ENCODE results near the gene OR2W1.

OR2W1 gene

GRCh38 chr6:29045075-29045474, at the start of gene OR2W1:
Gene OR2W1, minus strand, starts transcription at chr6:29045175. Its CDS starts 0 bp downstream, at chr6:29045175.
- no peak for ATAC-seq
- no peak for TF ChIP-seq SNAI2 (CRISPR knock-in tag; IDR thresholded peaks at IDR 0.05)
- no peak for TF ChIP-seq TCF4 (CRISPR knock-in tag; IDR thresholded peaks at IDR 0.05; ENCODE audit: borderline replicate concordance)
- no peak for TF ChIP-seq RARB (CRISPR knock-in tag; IDR thresholded peaks at IDR 0.05)
- TF ChIP-seq ESRRG (CRISPR knock-in tag; IDR thresholded peaks at IDR 0.05) = no peak
- TF ChIP-seq ZNF8 (CRISPR knock-in tag; IDR thresholded peaks at IDR 0.05) = no peak
- TF ChIP-seq TOX (CRISPR knock-in tag; IDR thresholded peaks at IDR 0.05; ENCODE audit: borderline replicate concordance) = no peak
- no peak for TF ChIP-seq TSHZ2 (CRISPR knock-in tag; IDR thresholded peaks at IDR 0.05)
- no peak for TF ChIP-seq ISL1 (CRISPR knock-in tag; IDR thresholded peaks at IDR 0.05)

- no peak for ATAC-seq
- TF ChIP-seq ZNF565 (CRISPR knock-in tag; conservative IDR thresholded peaks at IDR 0.05; ENCODE audit: low read depth) (no peak), ZFP3 (CRISPR knock-in tag; IDR thresholded peaks at IDR 0.05) (no peak)
Observed at GRCh38 chr6:29092957-29093356, 48.0 kb upstream of the OR2W1 start.

- TF ChIP-seq GLIS3 (CRISPR knock-in tag; IDR thresholded peaks at IDR 0.05) = no peak
- TF ChIP-seq ZC3H10 (CRISPR knock-in tag; IDR thresholded peaks at IDR 0.05) = no peak
- no peak for TF ChIP-seq POU6F1 (CRISPR knock-in tag; IDR thresholded peaks at IDR 0.05; ENCODE audit: borderline replicate concordance, low read depth)
- no peak for TF ChIP-seq ARNTL (CRISPR knock-in tag; IDR thresholded peaks at IDR 0.05; ENCODE audit: borderline replicate concordance, low read depth)
- no peak for TF ChIP-seq CSRNP3 (CRISPR knock-in tag; IDR thresholded peaks at IDR 0.05)
- TF ChIP-seq PPARA (CRISPR knock-in tag; IDR thresholded peaks at IDR 0.05; ENCODE audit: borderline replicate concordance) = no peak
- TF ChIP-seq PATZ1 (CRISPR knock-in tag; IDR thresholded peaks at IDR 0.05; ENCODE audit: borderline replicate concordance) = no peak
- TF ChIP-seq ZNF8 (CRISPR knock-in tag; IDR thresholded peaks at IDR 0.05) = no peak
- no peak for TF ChIP-seq TOX (CRISPR knock-in tag; IDR thresholded peaks at IDR 0.05; ENCODE audit: borderline replicate concordance)
- TF ChIP-seq RARB (CRISPR knock-in tag; IDR thresholded peaks at IDR 0.05) = no peak
- no peak for TF ChIP-seq CSDC2 (CRISPR knock-in tag; IDR thresholded peaks at IDR 0.05)
- TF ChIP-seq ZFP3 (CRISPR knock-in tag; IDR thresholded peaks at IDR 0.05) = no peak
- TF ChIP-seq SNAI2 (CRISPR knock-in tag; IDR thresholded peaks at IDR 0.05) = no peak
- TF ChIP-seq ZNF565 (CRISPR knock-in tag; conservative IDR thresholded peaks at IDR 0.05; ENCODE audit: low read depth) = no peak
- TF ChIP-seq BACH2 (CRISPR knock-in tag; IDR thresholded peaks at IDR 0.05; ENCODE audit: borderline replicate concordance) = no peak
- no peak for TF ChIP-seq TCF4 (CRISPR knock-in tag; IDR thresholded peaks at IDR 0.05; ENCODE audit: borderline replicate concordance)
- no peak for TF ChIP-seq OSR1 (CRISPR knock-in tag; IDR thresholded peaks at IDR 0.05)
- no peak for TF ChIP-seq ESRRG (CRISPR knock-in tag; IDR thresholded peaks at IDR 0.05)
- no peak for ATAC-seq
Observed at GRCh38 chr6:29087213-29087612, 42.2 kb upstream of the OR2W1 start, which contains the start of gene OR2B3. Gene OR2B3, minus strand, starts transcription at chr6:29087313. Its CDS starts 65 bp downstream, at chr6:29087248.

GRCh38 chr6:29082457-29082856, 37.5 kb upstream of the OR2W1 start:
- no peak for ATAC-seq
- TF ChIP-seq RARB (CRISPR knock-in tag; IDR thresholded peaks at IDR 0.05) = no peak
- no peak for TF ChIP-seq ZNF8 (CRISPR knock-in tag; IDR thresholded peaks at IDR 0.05)
- no peak for TF ChIP-seq ZNF70 (CRISPR knock-in tag; IDR thresholded peaks at IDR 0.05)
- no peak for TF ChIP-seq PPARA (CRISPR knock-in tag; IDR thresholded peaks at IDR 0.05; ENCODE audit: borderline replicate concordance)
- TF ChIP-seq CREB5 (CRISPR knock-in tag; IDR thresholded peaks at IDR 0.05; ENCODE audit: low read depth) = no peak
- no peak for TF ChIP-seq GLIS3 (CRISPR knock-in tag; IDR thresholded peaks at IDR 0.05)
- no peak for TF ChIP-seq BACH2 (CRISPR knock-in tag; IDR thresholded peaks at IDR 0.05; ENCODE audit: borderline replicate concordance)
- TF ChIP-seq POU6F1 (CRISPR knock-in tag; IDR thresholded peaks at IDR 0.05; ENCODE audit: borderline replicate concordance, low read depth) = no peak
- no peak for TF ChIP-seq ZFP3 (CRISPR knock-in tag; IDR thresholded peaks at IDR 0.05)
- TF ChIP-seq ARNTL (CRISPR knock-in tag; IDR thresholded peaks at IDR 0.05; ENCODE audit: borderline replicate concordance, low read depth) = no peak
- no peak for TF ChIP-seq TOX (CRISPR knock-in tag; IDR thresholded peaks at IDR 0.05; ENCODE audit: borderline replicate concordance)
